ENCODE results near the gene NFATC1.

Gene NFATC1

DNA sequence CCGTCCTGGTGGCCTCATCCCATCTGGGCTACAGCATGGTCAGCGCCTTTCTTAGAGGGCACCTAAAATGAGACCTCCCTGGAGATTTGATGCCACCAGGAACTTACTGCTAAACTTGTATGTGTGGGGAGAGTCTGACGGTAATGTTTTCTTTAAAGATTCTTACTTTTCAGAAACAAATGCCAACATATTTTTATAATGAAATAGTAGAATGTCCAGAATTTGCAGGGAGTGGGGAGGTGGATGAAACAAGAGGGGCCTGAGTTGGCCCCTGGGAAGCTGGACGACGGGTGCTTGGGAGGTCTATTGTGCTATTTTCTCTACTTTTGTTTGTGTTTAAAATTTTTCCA, 165.1 kb downstream of the NFATC1 start:
- H2BK120ac ChIP-seq (ENCODE audit: low read depth, low read length) = no peak overlapping the region
- H3K14ac ChIP-seq (ENCODE audit: low read length) = no peak overlapping the region
- peak overlapping the region; percentile 6 for H3K18ac ChIP-seq (ENCODE audit: low read length)
- no peaks in the 10 kb centered on the region for H3K4me1 ChIP-seq (ENCODE audit: control insufficient read depth in 2 of 2, insufficient read depth in 1 of 2, low read depth in 1 of 2, low read length in 2 of 2)
- H2AFZ ChIP-seq (ENCODE audit: low read length) = no peak overlapping the region
- peak overlapping the region; percentile 23 for H2AK5ac ChIP-seq (ENCODE audit: low read depth, low read length)
- no peak overlapping the region for H3K4me2 ChIP-seq (ENCODE audit: insufficient read depth, low read length, poor library complexity, severe bottlenecking)
- no peak for DNase-seq (ENCODE audit: low spot score)
- H3K9ac ChIP-seq (ENCODE audit: low read depth, low read length, poor library complexity) = no peak overlapping the region
- no peak overlapping the region for H3K27ac ChIP-seq (replicated peaks; ENCODE audit: low read length)
- no peak overlapping the region for H4K8ac ChIP-seq (ENCODE audit: low read depth, low read length)
- H2BK5ac ChIP-seq (ENCODE audit: low read length) = no peak overlapping the region
- no CpG with 5 or more reads among the region's 5 CpGs for WGBS, 2 donors (ENCODE audit: extremely low coverage in 2 of 2, insufficient read length in 2 of 2, insufficient replicate concordance in 1 of 2)
- no peak overlapping the region for H4K91ac ChIP-seq (ENCODE audit: low read depth, low read length, poor library complexity)
- no peaks in the 10 kb centered on the region for H3K9me3 ChIP-seq (replicated peaks in 1 of 2; ENCODE audit: control insufficient read depth in 2 of 2, insufficient read depth in 1 of 2, low read depth in 1 of 2, low read length in 2 of 2)
- no peaks in the 10 kb centered on the region for H3K27me3 ChIP-seq (ENCODE audit: control insufficient read depth in 3 of 3, insufficient read depth in 3 of 3, low read depth in 1 of 3, low read length in 3 of 3)
- H3K23ac ChIP-seq (ENCODE audit: low read depth, low read length, poor library complexity) = no peak overlapping the region
- no peaks in the 10 kb centered on the region for H3K79me1 ChIP-seq (ENCODE audit: low read depth, low read length)
- H3K4me3 ChIP-seq (ENCODE audit: low read length in 2 of 2) = no peak overlapping the region
- no peak overlapping the region for H3K4ac ChIP-seq (ENCODE audit: low read length)
- no peak overlapping the region for H2BK15ac ChIP-seq (ENCODE audit: low read length)
- H3K36me3 ChIP-seq (replicated peaks in 1 of 2; ENCODE audit: control insufficient read depth in 2 of 2, insufficient read depth in 2 of 2, low read length in 2 of 2) = no peaks in the 10 kb centered on the region
- no peak overlapping the region for H2BK12ac ChIP-seq (ENCODE audit: low read length)

DNA sequence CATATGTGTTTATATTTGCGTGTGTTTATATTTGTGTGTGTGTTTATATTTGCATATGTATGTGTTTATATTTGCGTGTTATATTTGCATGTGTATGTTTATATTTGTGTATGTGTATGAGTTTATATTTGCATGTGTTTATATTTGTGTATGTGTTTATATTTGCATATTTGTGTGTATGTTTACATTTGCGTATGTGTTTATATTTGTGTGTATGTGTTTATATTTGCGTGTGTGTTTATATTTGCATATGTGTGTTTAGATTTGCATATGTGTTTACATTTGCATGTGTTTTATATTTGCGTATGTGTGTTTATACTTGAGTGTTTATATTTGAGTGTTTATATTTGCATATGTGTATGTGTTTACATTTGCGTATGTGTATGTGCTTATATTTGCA, 168.2 kb downstream of the NFATC1 start:
- H3K27me3 ChIP-seq (ENCODE audit: control insufficient read depth in 3 of 3, insufficient read depth in 3 of 3, low read depth in 1 of 3, low read length in 3 of 3) = no peaks in the 10 kb centered on the region
- no peak overlapping the region for H2BK5ac ChIP-seq (ENCODE audit: low read length)
- no peak overlapping the region for H3K4ac ChIP-seq (ENCODE audit: low read length)
- WGBS, 2 donors (ENCODE audit: extremely low coverage in 2 of 2, insufficient read length in 2 of 2, insufficient replicate concordance in 1 of 2) = 100% methylated on average over 1 to 4 of the region's 6 CpGs
- H3K27ac ChIP-seq (replicated peaks; ENCODE audit: low read length) = no peak overlapping the region
- H2BK15ac ChIP-seq (ENCODE audit: low read length) = no peak overlapping the region
- peaks cover 10 to 22% of the 10 kb centered on the region in 2 donors for H3K4me1 ChIP-seq (ENCODE audit: control insufficient read depth in 2 of 2, insufficient read depth in 1 of 2, low read depth in 1 of 2, low read length in 2 of 2)
- H3K23ac ChIP-seq (ENCODE audit: low read depth, low read length, poor library complexity) = no peak overlapping the region
- H2BK120ac ChIP-seq (ENCODE audit: low read depth, low read length) = no peak overlapping the region
- H3K36me3 ChIP-seq (replicated peaks in 1 of 2; ENCODE audit: control insufficient read depth in 2 of 2, insufficient read depth in 2 of 2, low read length in 2 of 2) = no peaks in the 10 kb centered on the region
- no peak overlapping the region for H3K4me3 ChIP-seq (ENCODE audit: low read length in 2 of 2)
- no peaks in the 10 kb centered on the region for H3K79me1 ChIP-seq (ENCODE audit: low read depth, low read length)
- no peak overlapping the region for H3K9ac ChIP-seq (ENCODE audit: low read depth, low read length, poor library complexity)
- H4K91ac ChIP-seq (ENCODE audit: low read depth, low read length, poor library complexity) = no peak overlapping the region
- H3K4me2 ChIP-seq (ENCODE audit: insufficient read depth, low read length, poor library complexity, severe bottlenecking) = no peak overlapping the region
- H3K14ac ChIP-seq (ENCODE audit: low read length) = no peak overlapping the region
- no peak overlapping the region for H2AFZ ChIP-seq (ENCODE audit: low read length)
- DNase-seq (ENCODE audit: low spot score) = no peak
- H4K8ac ChIP-seq (ENCODE audit: low read depth, low read length) = no peak overlapping the region
- H3K18ac ChIP-seq (ENCODE audit: low read length) = no peak overlapping the region
- H2AK5ac ChIP-seq (ENCODE audit: low read depth, low read length) = no peak overlapping the region
- H3K9me3 ChIP-seq (replicated peaks in 1 of 2; ENCODE audit: control insufficient read depth in 2 of 2, insufficient read depth in 1 of 2, low read depth in 1 of 2, low read length in 2 of 2) = no peaks in the 10 kb centered on the region
- H2BK12ac ChIP-seq (ENCODE audit: low read length) = no peak overlapping the region

DNA sequence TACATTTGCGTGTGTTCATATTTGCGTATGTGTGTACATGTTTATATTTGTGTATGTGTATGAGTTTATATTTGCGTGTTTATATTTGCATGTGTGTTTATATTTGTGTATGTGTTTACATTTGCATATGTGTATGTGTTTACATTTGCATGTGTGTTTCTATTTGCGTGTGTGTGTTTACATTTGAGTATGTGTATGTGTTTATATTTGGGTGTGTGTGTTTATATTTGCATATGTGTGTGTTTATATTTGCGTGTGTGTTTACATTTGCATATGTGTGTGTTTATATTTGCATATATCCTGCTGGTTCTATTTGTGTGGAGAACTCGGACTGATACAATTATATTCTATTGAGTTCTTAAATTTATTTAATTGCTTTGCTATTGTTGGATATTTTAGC, 168.7 kb downstream of the NFATC1 start:
- no peak overlapping the region for H3K27ac ChIP-seq (replicated peaks; ENCODE audit: low read length)
- H3K4ac ChIP-seq (ENCODE audit: low read length) = no peak overlapping the region
- H3K79me1 ChIP-seq (ENCODE audit: low read depth, low read length) = no peaks in the 10 kb centered on the region
- peaks cover 10 to 22% of the 10 kb centered on the region in 2 donors for H3K4me1 ChIP-seq (ENCODE audit: control insufficient read depth in 2 of 2, insufficient read depth in 1 of 2, low read depth in 1 of 2, low read length in 2 of 2)
- DNase-seq (ENCODE audit: low spot score) = no peak
- no peak overlapping the region for H3K23ac ChIP-seq (ENCODE audit: low read depth, low read length, poor library complexity)
- no peaks in the 10 kb centered on the region for H3K36me3 ChIP-seq (replicated peaks in 1 of 2; ENCODE audit: control insufficient read depth in 2 of 2, insufficient read depth in 2 of 2, low read length in 2 of 2)
- H3K9me3 ChIP-seq (replicated peaks in 1 of 2; ENCODE audit: control insufficient read depth in 2 of 2, insufficient read depth in 1 of 2, low read depth in 1 of 2, low read length in 2 of 2) = no peaks in the 10 kb centered on the region
- H2AFZ ChIP-seq (ENCODE audit: low read length) = no peak overlapping the region
- H2AK5ac ChIP-seq (ENCODE audit: low read depth, low read length) = no peak overlapping the region
- H2BK120ac ChIP-seq (ENCODE audit: low read depth, low read length) = no peak overlapping the region
- H3K14ac ChIP-seq (ENCODE audit: low read length) = no peak overlapping the region
- no peaks in the 10 kb centered on the region for H3K27me3 ChIP-seq (ENCODE audit: control insufficient read depth in 3 of 3, insufficient read depth in 3 of 3, low read depth in 1 of 3, low read length in 3 of 3)
- no peak overlapping the region for H3K4me2 ChIP-seq (ENCODE audit: insufficient read depth, low read length, poor library complexity, severe bottlenecking)
- H2BK12ac ChIP-seq (ENCODE audit: low read length) = no peak overlapping the region
- H3K18ac ChIP-seq (ENCODE audit: low read length) = no peak overlapping the region
- H2BK15ac ChIP-seq (ENCODE audit: low read length) = no peak overlapping the region
- no peak overlapping the region for H4K8ac ChIP-seq (ENCODE audit: low read depth, low read length)
- 100% methylated on average over 1 of the region's 6 CpGs; no CpG with 5 or more reads in 1 of the 2 donors for WGBS, 2 donors (ENCODE audit: extremely low coverage in 2 of 2, insufficient read length in 2 of 2, insufficient replicate concordance in 1 of 2)
- no peak overlapping the region for H4K91ac ChIP-seq (ENCODE audit: low read depth, low read length, poor library complexity)
- no peak overlapping the region for H3K9ac ChIP-seq (ENCODE audit: low read depth, low read length, poor library complexity)
- H2BK5ac ChIP-seq (ENCODE audit: low read length) = no peak overlapping the region
- no peak overlapping the region for H3K4me3 ChIP-seq (ENCODE audit: low read length in 2 of 2)

DNA sequence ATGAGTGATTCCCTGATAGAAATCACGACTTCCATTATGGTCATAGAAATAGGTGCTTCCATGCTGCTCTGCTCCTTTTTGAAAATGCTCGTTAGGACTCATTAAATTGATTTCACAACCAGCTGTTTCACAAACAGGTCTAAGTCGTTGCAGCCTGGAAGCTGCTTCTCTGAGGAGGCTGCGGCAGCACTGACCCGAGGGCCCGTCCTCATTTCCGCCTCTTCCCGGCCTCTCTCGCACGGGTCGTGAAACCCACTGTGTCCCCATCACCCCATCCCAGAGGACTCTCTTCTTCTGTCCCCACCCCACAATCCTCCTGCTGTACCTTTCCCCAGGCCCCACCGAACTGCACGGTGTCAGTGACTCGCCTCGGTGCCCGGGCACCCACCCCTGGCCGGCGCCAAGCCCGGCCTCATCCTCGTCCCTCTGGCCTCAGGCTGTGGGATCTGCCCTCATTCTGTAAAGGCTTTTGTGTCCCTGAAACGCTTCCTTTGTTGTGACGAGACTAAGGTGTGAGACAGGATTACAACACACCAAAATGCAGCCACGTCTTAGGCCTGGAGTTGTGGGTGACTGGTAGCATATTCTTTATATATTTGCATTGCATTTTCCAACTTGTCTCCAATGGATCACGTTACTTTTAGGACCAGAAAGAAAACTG, 171.2 kb downstream of the NFATC1 start:
- no peak overlapping the region for H3K4me2 ChIP-seq (ENCODE audit: insufficient read depth, low read length, poor library complexity, severe bottlenecking)
- H2BK120ac ChIP-seq (ENCODE audit: low read depth, low read length) = peak overlapping the region; percentile 81
- H3K9me3 ChIP-seq (replicated peaks in 1 of 2; ENCODE audit: control insufficient read depth in 2 of 2, insufficient read depth in 1 of 2, low read depth in 1 of 2, low read length in 2 of 2) = no peaks in the 10 kb centered on the region
- H3K36me3 ChIP-seq (replicated peaks in 1 of 2; ENCODE audit: control insufficient read depth in 2 of 2, insufficient read depth in 2 of 2, low read length in 2 of 2) = no peaks in the 10 kb centered on the region
- no peaks in the 10 kb centered on the region for H3K79me1 ChIP-seq (ENCODE audit: low read depth, low read length)
- H2BK15ac ChIP-seq (ENCODE audit: low read length) = peak overlapping the region; percentile 29
- no peak overlapping the region for H2BK12ac ChIP-seq (ENCODE audit: low read length)
- peak overlapping the region; percentile 17 for H3K9ac ChIP-seq (ENCODE audit: low read depth, low read length, poor library complexity)
- H3K4me1 ChIP-seq (ENCODE audit: control insufficient read depth in 2 of 2, insufficient read depth in 1 of 2, low read depth in 1 of 2, low read length in 2 of 2) = peaks cover 10 to 24% of the 10 kb centered on the region in 2 donors
- H3K14ac ChIP-seq (ENCODE audit: low read length) = no peak overlapping the region
- H4K91ac ChIP-seq (ENCODE audit: low read depth, low read length, poor library complexity) = peak overlapping the region; percentile 90
- H4K8ac ChIP-seq (ENCODE audit: low read depth, low read length) = peak overlapping the region; percentile 66
- peak overlapping the region; percentile 68 for H3K27ac ChIP-seq (replicated peaks; ENCODE audit: low read length)
- H3K18ac ChIP-seq (ENCODE audit: low read length) = peak overlapping the region; percentile 95
- H2BK5ac ChIP-seq (ENCODE audit: low read length) = peak overlapping the region; percentile 57
- no peak overlapping the region for H3K4ac ChIP-seq (ENCODE audit: low read length)
- H2AFZ ChIP-seq (ENCODE audit: low read length) = peak overlapping the region; percentile 86
- no peak overlapping the region for H3K23ac ChIP-seq (ENCODE audit: low read depth, low read length, poor library complexity)
- no peaks in the 10 kb centered on the region for H3K27me3 ChIP-seq (ENCODE audit: control insufficient read depth in 3 of 3, insufficient read depth in 3 of 3, low read depth in 1 of 3, low read length in 3 of 3)
- DNase-seq (ENCODE audit: low spot score) = no peak
- no peak overlapping the region for H3K4me3 ChIP-seq (ENCODE audit: low read length in 2 of 2)
- no CpG with 5 or more reads among the region's 24 CpGs for WGBS, 2 donors (ENCODE audit: extremely low coverage in 2 of 2, insufficient read length in 2 of 2, insufficient replicate concordance in 1 of 2)
- peak overlapping the region; percentile 70 for H2AK5ac ChIP-seq (ENCODE audit: low read depth, low read length)

All from neuronal stem cell (in vitro differentiated cells).